Prostate gland (tissue), 2 donors: ENCODE data around the gene NUDT1. TPM values are rescaled to one million over a fixed set of nuclear protein-coding genes. Genes with fewer than 3 reads are reported as not detected.

ENCODE experiments used
- DNase-seq: peaks from one replicate; pipeline ENCODE4 v3.0.0-alpha.2; 2019; ENCODE audit warnings: low spot score
- H3K27ac ChIP-seq, 2 donors: fragments of 200-600 bp; sonication (generic); 2 replicates each; pipeline ENCODE4 v1.5.1; 2017 to 2019
- H3K27me3 ChIP-seq: fragments of 200-600 bp; sonication (generic); replicated peaks from 2 replicates; pipeline ENCODE4 v1.5.1; 2019; ENCODE audit not compliant: insufficient read depth
- H3K36me3 ChIP-seq, 2 donors: fragments of 200-600 bp; sonication (generic); 1 replicate in 1 of 2; 2 replicates in 1 of 2; pipeline versions ENCODE4 v1.5.1 to v1.8.1; 2017 to 2019
- H3K4me1 ChIP-seq: fragments of 200-600 bp; sonication (generic); replicated peaks from 2 replicates; pipeline ENCODE4 v1.5.1; 2019
- H3K4me3 ChIP-seq, 2 donors: fragments of 200-600 bp; sonication (generic); 2 replicates each; pipeline ENCODE4 v1.5.1; 2017 to 2019
- H3K9me3 ChIP-seq: fragments of 200-600 bp; sonication (generic); 2 replicates; pipeline ENCODE4 v1.5.1; 2017
- POLR2A ChIP-seq: fragments of 450-650 bp; IDR thresholded peaks from one replicate; pipeline ENCODE4 v1.6.1; 2016; ENCODE audit warnings: antibody characterized with exemption, mild to moderate bottlenecking
- POLR2AphosphoS5 ChIP-seq: sonication (generic); formaldehyde crosslinking; IDR thresholded peaks from one replicate; pipeline ENCODE4 v1.6.1; 2017; ENCODE audit warnings: antibody characterized with exemption
- WGBS: methylation state at CpG from one replicate; pipeline ENCODE4 v1.1.5; 2018; 5-methylcytosine and 5-hydroxymethylcytosine counted together
- intact Hi-C: fragments of 100-400 bp; cut with DNase I; formaldehyde crosslinking; loops from one replicate; pipeline ENCODE4 v1.14.2; 2022
- total RNA-seq, 2 donors: library from RNA; depleted of rRNA; stranded (reverse); fragments of >200 nt; gene quantifications; one replicate each; pipeline ENCODE4 v1.1.0, GENCODE V29; 2016
- TF ChIP-seq, protein P1 (sequence below), 4 experiments: fragments of 200-600 bp in 2 of 4; fragments of 450-650 bp in 2 of 4; sonication (generic) in 2 of 4; IDR thresholded peaks; 1 replicate in 3 of 4; 2 replicates in 1 of 4; pipeline ENCODE4 v1.5.1; 2016 to 2019; ENCODE audit warnings: antibody characterized with exemption in 4 of 4, mild to moderate bottlenecking in 2 of 4, moderate library complexity in 2 of 4

Gene NUDT1
- total RNA-seq, 2 donors from 2014 or later, result 18.1 to 35.3 TPM

DNA sequence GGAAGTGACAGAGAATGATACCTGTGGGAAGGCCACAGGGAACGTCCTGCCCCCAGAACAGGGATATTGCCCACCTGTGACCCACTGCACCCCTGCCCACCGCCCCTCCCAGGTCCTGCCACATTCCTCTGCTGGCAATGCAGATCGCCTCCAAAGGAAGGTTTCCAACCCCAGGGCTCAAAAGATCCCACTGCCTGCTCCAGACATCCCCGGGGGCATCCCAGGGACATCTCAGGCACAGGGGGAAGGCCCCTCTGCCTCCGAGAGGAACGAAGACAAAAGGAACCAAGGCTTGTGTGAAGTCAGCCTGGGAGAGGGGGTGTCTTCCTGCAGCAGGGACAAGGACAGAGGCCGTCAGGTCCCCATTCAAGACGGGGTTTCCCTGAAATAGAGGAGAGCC is 28.5 kb downstream of the NUDT1 start:
- 85% methylated on average over 8 of the region's 8 CpGs for WGBS
- H3K36me3 ChIP-seq, result no peaks in the 10 kb centered on the region
- intact Hi-C loops, result no loop called here
- no peak for TF ChIP-seq POLR2A
- TF ChIP-seq, protein P1, sequence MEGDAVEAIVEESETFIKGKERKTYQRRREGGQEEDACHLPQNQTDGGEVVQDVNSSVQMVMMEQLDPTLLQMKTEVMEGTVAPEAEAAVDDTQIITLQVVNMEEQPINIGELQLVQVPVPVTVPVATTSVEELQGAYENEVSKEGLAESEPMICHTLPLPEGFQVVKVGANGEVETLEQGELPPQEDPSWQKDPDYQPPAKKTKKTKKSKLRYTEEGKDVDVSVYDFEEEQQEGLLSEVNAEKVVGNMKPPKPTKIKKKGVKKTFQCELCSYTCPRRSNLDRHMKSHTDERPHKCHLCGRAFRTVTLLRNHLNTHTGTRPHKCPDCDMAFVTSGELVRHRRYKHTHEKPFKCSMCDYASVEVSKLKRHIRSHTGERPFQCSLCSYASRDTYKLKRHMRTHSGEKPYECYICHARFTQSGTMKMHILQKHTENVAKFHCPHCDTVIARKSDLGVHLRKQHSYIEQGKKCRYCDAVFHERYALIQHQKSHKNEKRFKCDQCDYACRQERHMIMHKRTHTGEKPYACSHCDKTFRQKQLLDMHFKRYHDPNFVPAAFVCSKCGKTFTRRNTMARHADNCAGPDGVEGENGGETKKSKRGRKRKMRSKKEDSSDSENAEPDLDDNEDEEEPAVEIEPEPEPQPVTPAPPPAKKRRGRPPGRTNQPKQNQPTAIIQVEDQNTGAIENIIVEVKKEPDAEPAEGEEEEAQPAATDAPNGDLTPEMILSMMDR (IDR thresholded peaks at IDR 0.05), result no peak
- TF ChIP-seq POLR2AphosphoS5, result no peak
- no peak for DNase-seq
- no peaks in the 10 kb centered on the region for H3K9me3 ChIP-seq
- no peak overlapping the region for H3K27ac ChIP-seq
- no peak overlapping the region for H3K4me3 ChIP-seq
- no peaks in the 10 kb centered on the region for H3K27me3 ChIP-seq
- no peaks in the 10 kb centered on the region for H3K4me1 ChIP-seq

DNA sequence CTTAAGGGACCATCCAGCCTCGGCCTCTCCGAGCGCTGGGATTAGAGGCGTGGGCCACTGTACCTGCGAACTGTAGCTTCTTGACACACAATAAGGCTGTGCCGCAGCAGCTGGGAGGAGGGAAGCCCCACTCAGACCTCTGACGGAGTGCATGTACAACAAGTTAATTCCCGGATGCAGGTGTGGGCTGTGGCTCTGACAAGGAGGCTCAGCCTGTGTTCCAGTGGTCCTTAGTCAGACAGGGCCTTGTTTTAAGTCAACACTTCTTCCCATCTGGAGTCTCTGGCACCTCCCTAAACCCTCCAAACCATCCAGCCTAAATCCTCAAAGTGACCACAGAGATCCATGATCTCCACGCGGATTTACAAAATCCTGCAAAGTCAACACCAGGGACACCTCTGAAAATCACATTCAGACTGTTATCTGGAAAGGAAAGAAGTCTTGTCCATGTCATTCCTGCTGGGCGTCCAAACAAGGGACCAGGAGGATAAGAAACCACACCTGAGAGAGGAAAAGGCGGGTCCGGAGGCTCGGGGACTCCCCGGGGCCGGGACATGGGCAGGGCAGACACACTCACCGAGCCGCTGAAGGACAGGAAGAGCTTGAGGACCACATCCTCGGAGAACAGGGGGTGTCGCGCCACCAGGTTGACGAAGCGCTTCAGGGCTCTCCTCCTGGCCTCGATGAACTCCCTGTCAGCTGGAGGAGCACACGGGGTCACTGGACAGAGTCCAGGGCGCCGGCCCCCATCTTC is 29.4 kb downstream of the NUDT1 start:
- H3K4me1 ChIP-seq, result no peaks in the 10 kb centered on the region
- 79% methylated on average over 27 of the region's 27 CpGs for WGBS
- intact Hi-C loops, result no loop called here
- H3K36me3 ChIP-seq, result no peaks in the 10 kb centered on the region
- H3K4me3 ChIP-seq, result no peak overlapping the region
- no peak for TF ChIP-seq POLR2AphosphoS5
- TF ChIP-seq, protein P1 (IDR thresholded peaks at IDR 0.05), result no peak
- no peak for TF ChIP-seq POLR2A
- H3K27ac ChIP-seq, result no peak overlapping the region
- no peaks in the 10 kb centered on the region for H3K9me3 ChIP-seq
- no peaks in the 10 kb centered on the region for H3K27me3 ChIP-seq
- DNase-seq, result no peak

DNA sequence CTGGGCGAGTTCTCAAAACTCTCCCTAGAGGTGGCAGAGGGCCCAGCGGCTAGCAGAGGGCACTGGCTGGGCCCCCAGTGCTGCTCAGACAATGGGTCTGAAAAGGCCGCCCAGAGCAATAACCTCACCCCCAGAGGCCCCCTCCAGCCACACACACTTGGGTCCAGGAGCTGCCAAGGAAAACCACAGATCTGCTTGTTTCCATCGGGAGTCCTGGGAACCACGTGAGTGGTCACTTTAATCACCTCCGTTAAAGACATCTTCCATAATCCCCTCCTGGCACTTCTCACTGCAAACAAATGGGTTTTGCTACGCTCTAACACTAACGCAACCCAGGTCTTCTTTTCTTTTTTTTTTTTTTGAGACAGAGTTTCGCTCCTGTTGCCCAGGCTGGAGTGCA is 30.0 kb downstream of the NUDT1 start:
- H3K27ac ChIP-seq, result no peak overlapping the region
- H3K27me3 ChIP-seq, result no peaks in the 10 kb centered on the region
- H3K9me3 ChIP-seq, result no peaks in the 10 kb centered on the region
- no peak overlapping the region for H3K4me3 ChIP-seq
- H3K4me1 ChIP-seq, result no peaks in the 10 kb centered on the region
- intact Hi-C loops, result no loop called here
- H3K36me3 ChIP-seq, result no peaks in the 10 kb centered on the region
- WGBS, result 85% methylated on average over 9 of the region's 9 CpGs
- TF ChIP-seq POLR2AphosphoS5 (no peak), POLR2A (no peak)
- TF ChIP-seq, protein P1 (IDR thresholded peaks at IDR 0.05), result no peak
- no peak for DNase-seq

DNA sequence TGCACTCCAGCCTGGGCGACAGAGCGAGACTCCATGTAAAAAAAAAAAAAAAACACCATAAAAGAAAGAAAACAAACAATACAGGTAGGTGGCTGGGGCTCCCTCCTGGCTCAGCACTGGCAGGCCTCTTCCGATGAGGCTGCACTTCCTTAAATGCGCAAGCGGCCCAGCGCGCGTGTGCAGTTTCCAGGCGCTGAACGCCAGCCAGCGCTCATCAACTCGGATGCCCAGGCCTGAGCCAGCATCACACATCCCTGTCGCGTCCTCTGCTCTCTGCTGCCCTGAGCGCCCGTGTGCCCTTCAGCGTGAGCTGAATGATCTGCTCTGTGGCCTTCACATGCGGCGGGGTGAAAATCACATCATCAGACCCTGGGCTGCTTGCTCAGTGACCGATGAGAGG is 31.8 kb downstream of the NUDT1 start:
- DNase-seq, result no peak

More for the DNA sequence above, 31.8 kb downstream of the NUDT1 start:
- no peak overlapping the region for H3K4me3 ChIP-seq
- no peaks in the 10 kb centered on the region for H3K36me3 ChIP-seq
- H3K27ac ChIP-seq, result no peak overlapping the region
- no peaks in the 10 kb centered on the region for H3K27me3 ChIP-seq
- intact Hi-C loops, result no loop called here
- no peaks in the 10 kb centered on the region for H3K4me1 ChIP-seq
- H3K9me3 ChIP-seq, result no peaks in the 10 kb centered on the region
- WGBS, result 90% methylated on average over 20 of the region's 20 CpGs
- no peak for TF ChIP-seq POLR2A
- TF ChIP-seq POLR2AphosphoS5, result no peak
- TF ChIP-seq, protein P1 (IDR thresholded peaks at IDR 0.05), result no peak
